KBM-7 (cell line): ENCODE results near the gene LRRC32.

Source experiments
- DNase-seq: peaks from one replicate; pipeline ENCODE4 v3.0.0-alpha.2; 2015
- in situ Hi-C: fragments of 300-500 bp; cut with MboI; formaldehyde crosslinking; loops from 2 replicates; pipeline ENCODE4 v1.14.3; 2020; ENCODE audit warnings: low sequenced_read_pairs, low pct_unique_long_range_greater_than_20kb, mixed read lengths

LRRC32 gene

GRCh38 chr11:76701294-76702040 is 30.9 kb upstream of the LRRC32 start:
- no peak for DNase-seq
- in situ Hi-C loops: no loop called here

- DNase-seq: peak; percentile 82
- in situ Hi-C loops: no loop called here
Measured at GRCh38 chr11:76700177-76701100, 29.9 kb upstream of the LRRC32 start.

GRCh38 chr11:76699451-76700091 is 29.0 kb upstream of the LRRC32 start:
- no peak for DNase-seq
- in situ Hi-C loops: loop anchor here (25.0 kb wide), 1 partner anchor 112 kb away; no protein-coding TSS in a partner anchor

GRCh38 chr11:76698321-76699043 is 27.9 kb upstream of the LRRC32 start:
- in situ Hi-C loops: loop anchor here (25.0 kb wide), 1 partner anchor 111 kb away; no protein-coding TSS in a partner anchor
- peak; percentile 69 for DNase-seq

GRCh38 chr11:76696756-76697155 is 26.2 kb upstream of the LRRC32 start:
- no peak for DNase-seq
- in situ Hi-C loops: loop anchor here (25.0 kb wide), 1 partner anchor 109 kb away; no protein-coding TSS in a partner anchor

GRCh38 chr11:76695771-76696170 is 25.2 kb upstream of the LRRC32 start:
- DNase-seq: peak; percentile 35
- in situ Hi-C loops: loop anchor here (25.0 kb wide), 1 partner anchor 108 kb away; no protein-coding TSS in a partner anchor

GRCh38 chr11:76695133-76695532 is 24.6 kb upstream of the LRRC32 start:
- in situ Hi-C loops: loop anchor here (25.0 kb wide), 1 partner anchor 108 kb away; no protein-coding TSS in a partner anchor
- no peak for DNase-seq

GRCh38 chr11:76694664-76695063 is 24.1 kb upstream of the LRRC32 start:
- in situ Hi-C loops: loop anchor here (25.0 kb wide), 1 partner anchor 107 kb away; no protein-coding TSS in a partner anchor
- no peak for DNase-seq

- in situ Hi-C loops: loop anchor here (25.0 kb wide), 1 partner anchor 107 kb away; no protein-coding TSS in a partner anchor
- no peak for DNase-seq
Measured at GRCh38 chr11:76693806-76694205, 23.3 kb upstream of the LRRC32 start.

- in situ Hi-C loops: loop anchor here (25.0 kb wide), 1 partner anchor 106 kb away; no protein-coding TSS in a partner anchor
- no peak for DNase-seq
Measured at GRCh38 chr11:76692956-76693355, 22.4 kb upstream of the LRRC32 start.

- in situ Hi-C loops: loop anchor here (25.0 kb wide), 1 partner anchor 104 kb away; no protein-coding TSS in a partner anchor
- DNase-seq: no peak
Measured at GRCh38 chr11:76691655-76692054, 21.1 kb upstream of the LRRC32 start.

- DNase-seq: no peak
- in situ Hi-C loops: loop anchor here (25.0 kb wide), 1 partner anchor 103 kb away; no protein-coding TSS in a partner anchor
Measured at GRCh38 chr11:76690736-76691135, 20.2 kb upstream of the LRRC32 start.

GRCh38 chr11:76689313-76690260 is 19.0 kb upstream of the LRRC32 start:
- in situ Hi-C loops: loop anchor here (25.0 kb wide), 1 partner anchor 102 kb away; no protein-coding TSS in a partner anchor
- DNase-seq: no peak

GRCh38 chr11:76688146-76688545 is 17.6 kb upstream of the LRRC32 start:
- in situ Hi-C loops: loop anchor here (25.0 kb wide), 1 partner anchor 101 kb away; no protein-coding TSS in a partner anchor
- no peak for DNase-seq

GRCh38 chr11:76686261-76687079 is 15.9 kb upstream of the LRRC32 start:
- in situ Hi-C loops: loop anchor here (25.0 kb wide), 1 partner anchor 99 kb away; no protein-coding TSS in a partner anchor

GRCh38 chr11:76685831-76686230 is 15.3 kb upstream of the LRRC32 start:
- in situ Hi-C loops: loop anchor here (25.0 kb wide), 1 partner anchor 99 kb away; no protein-coding TSS in a partner anchor
- no peak for DNase-seq

More at GRCh38 chr11:76686261-76687079, 15.9 kb upstream of the LRRC32 start:
- no peak for DNase-seq
